GM11168 (cell line): Measurements from ENCODE around the gene POLR2E.

Source experiments
- in situ Hi-C: fragments of 300-500 bp; cut with MboI; formaldehyde crosslinking; loops from one replicate; pipeline ENCODE4 v1.12.0; 2022; ENCODE audit warnings: low sequenced_read_pairs; ENCODE audit not compliant: unreplicated experiment

Gene POLR2E

DNA sequence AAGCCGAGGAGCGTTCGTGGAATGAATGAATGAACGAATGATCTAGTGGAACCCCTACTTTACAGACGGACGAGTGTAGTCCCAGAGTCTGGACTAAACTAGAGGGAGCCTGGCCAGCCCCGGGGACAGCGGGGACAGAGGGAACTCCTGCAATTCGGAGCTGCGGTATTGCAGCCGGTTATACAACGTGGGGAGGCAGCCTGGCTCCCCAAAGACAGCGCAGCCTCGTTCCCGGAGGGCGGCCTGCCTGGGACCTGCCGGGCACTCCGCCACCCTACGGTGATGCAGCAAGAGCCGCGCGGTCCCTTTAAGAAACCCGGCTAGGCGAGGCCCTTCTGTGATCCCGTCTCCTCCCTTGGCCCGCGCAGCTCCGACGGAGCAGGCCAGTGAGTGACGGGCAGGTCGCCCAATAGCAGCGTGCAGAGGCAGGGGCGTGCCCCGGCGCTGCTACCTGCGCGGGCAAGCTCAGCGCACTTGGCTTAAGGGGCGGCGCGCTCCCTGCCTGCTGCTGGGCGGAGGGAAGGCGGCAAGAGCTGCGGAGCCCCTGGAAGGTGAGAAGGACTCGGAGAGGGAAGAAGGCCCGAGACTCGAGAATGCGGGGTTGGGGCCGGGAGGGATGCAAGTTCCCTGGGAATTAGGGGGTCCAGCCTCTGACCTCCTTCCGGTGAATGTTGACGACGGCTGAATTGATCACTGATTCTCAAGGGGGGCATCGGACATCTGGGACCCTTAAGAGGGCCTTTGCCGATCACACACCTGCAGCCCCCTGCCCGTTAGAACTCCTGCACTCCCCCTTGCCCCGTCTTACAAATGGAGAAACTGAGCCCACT, 55.3 kb downstream of the POLR2E start, which contains the start of gene ABCA7:
Gene ABCA7 (plus strand): TSS at position 462 of the 830 bp plus-strand sequence. CDS start 1,255 bp downstream, outside the sequence.
- in situ Hi-C loops, result no loop called here

DNA sequence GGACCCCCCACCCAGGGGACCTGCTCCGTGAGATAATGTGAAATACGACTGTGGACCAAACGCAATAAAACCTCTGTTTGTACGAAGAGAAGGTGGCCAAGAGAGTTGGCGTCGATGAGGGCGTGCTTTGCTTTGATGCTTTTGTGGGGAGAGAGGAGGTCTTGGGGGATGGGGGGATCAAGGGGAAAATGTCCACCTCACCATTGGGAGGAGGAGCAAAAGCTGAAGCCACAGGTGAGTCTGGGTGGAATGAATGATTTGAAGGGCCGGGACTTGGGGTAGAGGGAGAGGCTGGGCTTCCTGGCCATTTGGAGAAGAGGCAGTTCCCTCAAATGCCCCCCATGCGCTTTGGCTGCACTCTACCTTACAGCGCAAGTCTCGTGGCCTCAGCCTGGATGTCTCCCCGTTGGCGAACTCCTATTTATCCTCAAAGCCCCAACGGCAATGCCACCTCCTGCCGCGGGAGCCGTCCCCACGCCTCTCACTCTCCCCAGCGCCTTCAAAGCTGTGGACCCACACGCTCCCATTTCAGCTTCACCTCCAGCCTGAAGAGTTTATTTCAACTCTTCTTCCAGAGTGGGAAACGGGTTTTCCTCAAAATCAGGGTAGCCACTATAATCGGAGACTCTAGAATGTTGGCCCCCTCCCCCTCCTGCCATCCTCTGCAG, 56.1 kb downstream of the POLR2E start:
- in situ Hi-C loops, result no loop called here

DNA sequence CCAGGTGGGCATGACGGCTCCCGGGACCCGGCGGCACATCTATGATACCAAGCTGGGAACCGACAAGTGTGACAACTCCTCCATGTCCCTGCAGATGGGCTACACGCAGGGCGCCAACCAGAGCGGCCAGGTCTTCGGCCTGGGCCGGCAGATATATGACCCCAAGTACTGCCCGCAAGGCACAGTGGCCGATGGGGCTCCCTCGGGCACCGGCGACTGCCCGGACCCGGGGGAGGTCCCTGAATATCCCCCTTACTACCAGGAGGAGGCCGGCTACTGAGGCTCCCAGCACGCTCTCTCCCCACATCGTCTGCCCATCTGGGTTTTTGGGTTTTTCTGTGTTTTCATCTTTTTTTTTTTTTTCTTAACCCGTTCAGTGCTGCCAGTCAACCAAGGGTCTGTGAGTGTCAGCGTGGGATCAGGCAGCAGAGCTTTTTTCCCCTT, 57.5 kb downstream of the POLR2E start:
- in situ Hi-C loops, result no loop called here
